Measurements from ENCODE around the gene TTLL10.

TTLL10 gene

DNA sequence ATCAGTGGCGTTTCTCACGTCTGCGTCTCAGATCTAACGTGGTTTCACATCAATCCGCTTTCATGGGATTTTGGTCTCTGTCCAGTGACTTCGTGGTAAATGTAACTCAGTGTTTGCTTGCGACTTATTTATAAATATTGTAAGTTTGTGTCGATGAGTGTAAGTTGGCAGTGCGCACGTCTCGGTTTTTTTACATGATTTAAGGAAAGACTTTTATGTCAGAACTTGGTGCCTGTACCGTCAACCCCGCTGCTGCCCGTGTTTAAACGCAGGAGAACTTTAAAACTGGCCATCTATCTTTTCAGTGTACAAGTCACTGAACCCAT is 59.9 kb downstream of the TTLL10 start:
- no peak for DNase-seq (ENCODE audit: low read depth in 1 of 2, low spot score in 1 of 2)

DNA sequence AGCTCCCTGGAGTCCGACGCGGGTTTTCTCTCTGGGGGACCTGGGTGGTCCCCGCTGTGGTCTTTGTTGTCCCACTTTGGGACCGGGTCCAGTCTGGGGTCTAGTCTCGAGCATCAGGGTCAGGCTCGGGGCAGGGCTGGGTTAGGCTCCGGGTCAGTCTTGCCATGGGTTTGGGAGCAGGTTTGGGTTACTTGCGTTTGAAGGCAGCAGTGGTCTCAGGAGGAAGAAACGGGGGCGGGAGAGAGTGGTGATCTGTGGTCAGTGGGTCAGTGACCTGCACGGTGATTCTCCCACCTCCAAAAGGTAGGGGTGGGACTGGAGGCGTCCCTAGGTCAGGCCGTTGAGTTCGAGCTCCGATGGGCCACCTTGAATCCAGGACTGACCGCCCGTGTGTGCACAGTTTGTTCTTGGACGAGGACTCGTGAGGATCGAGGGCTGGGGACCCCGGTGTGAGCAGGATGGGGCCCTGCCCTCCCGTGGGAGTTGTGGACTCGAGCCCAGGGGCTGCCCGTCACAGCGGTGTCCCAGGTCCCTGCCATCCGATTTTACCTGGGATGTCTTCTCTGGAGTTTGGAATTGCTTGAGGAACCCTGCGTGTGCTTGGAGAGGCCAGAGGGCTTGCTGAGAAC is 60.6 kb downstream of the TTLL10 start:
- DNase-seq (ENCODE audit: low read depth in 1 of 2, low spot score in 1 of 2), result no peak

DNA sequence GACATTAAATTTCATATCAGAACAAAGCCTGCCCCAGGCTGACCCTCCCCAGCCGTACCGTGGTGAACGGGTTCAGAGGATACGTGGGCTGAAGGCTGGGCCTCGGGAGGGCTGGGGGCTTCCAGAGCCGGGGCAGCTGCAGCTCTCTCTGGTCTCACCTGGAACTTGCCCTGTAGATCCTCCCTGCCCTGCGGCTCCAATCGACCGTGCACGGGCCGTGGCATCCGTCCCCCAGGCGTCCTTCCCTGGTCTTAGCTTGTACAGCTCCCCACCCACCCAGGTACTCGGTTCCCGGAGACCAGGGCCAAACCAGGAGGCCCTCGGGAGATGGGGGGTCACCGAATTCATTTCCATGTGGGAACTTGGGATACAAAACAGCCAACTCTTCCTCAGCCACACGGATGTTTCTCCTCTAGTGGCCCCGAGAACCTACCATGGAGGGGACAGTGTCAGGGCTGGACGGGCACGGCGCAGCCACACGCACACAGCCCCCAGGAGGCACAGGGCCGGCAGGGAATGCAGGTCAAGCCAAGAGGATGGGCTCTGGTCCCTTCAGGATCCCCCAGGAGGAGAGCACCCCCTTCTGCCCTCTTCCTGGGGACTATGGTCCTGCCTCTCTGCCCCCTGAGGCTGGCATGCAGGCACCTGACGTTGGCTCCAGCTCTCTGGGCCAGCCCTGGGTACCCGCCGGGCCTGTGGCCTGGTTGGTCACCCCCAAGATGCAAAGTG is 61.5 kb downstream of the TTLL10 start:
- DNase-seq (ENCODE audit: low read depth in 1 of 2, low spot score in 1 of 2), result no peak

DNA sequence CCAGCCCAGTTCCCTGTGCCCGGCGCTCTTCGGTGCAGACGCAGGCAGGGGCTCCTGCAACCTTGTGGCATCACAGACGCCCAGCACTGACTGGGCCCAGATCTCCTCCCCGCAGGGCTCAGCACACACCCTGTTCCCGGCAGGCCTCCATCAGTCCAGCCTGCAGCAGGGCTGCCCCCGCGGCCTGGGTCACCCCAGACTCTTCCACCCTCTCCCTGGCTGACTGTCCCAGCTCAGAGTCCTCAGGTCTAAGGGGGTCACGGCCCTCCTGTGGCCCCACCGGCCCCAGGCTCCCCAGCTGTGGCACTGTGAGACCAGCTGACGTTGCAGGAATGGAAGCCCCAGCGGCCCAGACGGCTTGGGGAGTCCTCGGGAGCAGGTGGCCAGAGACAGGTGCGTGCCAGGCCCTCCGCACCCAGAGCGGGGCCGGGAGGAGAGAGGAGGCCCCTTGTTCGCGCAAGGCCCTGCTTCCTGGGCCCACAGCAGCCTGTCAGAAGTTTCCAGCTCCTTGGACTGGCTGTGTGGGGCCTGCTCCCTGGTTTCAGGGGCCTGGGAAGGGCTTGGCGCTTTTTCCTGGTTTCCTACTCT is 62.6 kb downstream of the TTLL10 start:
- DNase-seq (ENCODE audit: low read depth in 1 of 2, low spot score in 1 of 2), result no peak

DNA sequence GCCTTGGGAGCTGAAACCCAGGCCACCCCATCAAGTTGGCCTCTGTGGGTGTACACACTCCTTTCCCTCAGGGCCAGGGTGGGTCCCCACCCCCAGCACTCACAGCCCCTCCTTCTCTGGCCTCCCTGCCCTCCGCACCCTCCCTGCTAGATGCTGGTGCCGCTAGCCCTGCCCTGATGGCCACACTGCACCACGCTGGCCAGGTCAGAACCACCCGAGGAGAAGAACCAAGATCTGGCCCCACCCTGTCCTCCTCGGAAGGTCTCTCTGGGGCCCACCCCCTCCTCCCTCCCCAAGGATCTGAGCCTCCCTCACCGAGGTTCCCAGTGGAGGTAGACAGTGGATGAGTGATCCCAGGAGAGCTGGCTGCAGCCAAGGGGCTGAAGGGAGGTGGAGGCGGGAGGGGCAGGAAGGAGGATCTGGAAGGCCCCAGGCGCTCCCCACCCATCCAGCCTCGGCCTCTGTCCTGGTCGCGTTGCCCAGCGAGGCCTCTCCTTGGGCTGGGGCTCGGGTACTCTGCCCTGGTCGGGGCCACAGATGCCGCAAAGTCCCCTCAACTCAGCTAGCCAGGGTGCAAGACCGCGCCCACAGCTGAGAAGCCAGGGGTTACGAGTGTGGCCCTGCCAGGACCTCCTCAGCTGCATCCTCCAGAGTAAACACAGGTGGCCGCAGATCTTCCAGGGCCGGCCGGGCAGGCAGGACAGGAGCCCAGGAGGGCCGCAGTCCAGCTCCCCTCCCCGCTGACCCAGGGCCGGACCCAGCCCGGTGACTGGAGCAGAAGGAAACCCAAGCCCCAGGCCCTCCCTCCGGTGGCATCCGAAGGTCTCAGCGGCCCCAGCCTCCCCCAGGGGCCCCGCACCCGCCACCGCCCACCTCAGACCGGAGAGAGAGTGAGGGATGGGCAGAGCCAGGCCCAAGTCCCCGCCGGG is 63.5 kb downstream of the TTLL10 start:
- DNase-seq (ENCODE audit: low read depth in 1 of 2, low spot score in 1 of 2), result no peak

DNA sequence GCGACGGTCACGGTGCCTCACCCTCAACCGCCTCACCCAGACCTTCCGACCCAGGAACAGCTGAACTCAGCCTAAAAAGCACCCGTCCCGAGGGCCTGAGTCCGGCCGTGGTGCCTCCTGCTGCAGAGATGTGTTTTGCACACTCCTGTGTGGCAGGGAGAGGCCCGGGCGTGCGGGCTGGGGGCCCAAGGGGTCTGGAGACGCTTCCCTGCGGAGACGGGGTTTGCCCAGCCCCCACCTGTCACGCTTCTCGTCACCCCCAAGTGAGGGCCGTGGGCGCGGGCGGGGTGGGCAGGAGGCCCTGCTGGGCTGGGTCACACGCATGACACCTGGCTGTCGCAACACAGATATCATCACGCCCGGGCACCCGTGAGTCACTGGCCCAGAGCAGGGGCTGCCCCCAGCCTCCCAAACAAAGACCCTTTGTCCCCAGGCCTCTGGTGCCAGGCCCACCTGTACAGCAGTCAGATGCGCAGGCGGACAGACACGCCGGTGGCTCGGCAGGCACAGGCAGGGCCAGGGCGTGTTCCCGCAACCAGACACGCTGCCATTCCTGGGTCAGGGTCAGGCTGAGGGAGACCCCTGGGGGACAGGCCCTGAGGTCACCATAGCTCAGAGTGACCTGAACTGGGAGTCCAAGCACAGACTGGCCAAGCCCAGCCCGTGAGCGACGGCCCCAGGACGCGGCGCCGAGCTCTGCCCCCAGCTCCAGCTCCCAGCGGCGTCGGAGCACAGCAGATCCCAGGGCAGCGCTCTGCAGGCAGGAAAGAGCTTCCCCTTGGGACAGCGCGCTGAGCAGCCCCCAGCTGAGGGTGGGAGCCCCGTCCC is 64.4 kb downstream of the TTLL10 start:
- DNase-seq (ENCODE audit: low read depth in 1 of 2, low spot score in 1 of 2), result no peak

DNA sequence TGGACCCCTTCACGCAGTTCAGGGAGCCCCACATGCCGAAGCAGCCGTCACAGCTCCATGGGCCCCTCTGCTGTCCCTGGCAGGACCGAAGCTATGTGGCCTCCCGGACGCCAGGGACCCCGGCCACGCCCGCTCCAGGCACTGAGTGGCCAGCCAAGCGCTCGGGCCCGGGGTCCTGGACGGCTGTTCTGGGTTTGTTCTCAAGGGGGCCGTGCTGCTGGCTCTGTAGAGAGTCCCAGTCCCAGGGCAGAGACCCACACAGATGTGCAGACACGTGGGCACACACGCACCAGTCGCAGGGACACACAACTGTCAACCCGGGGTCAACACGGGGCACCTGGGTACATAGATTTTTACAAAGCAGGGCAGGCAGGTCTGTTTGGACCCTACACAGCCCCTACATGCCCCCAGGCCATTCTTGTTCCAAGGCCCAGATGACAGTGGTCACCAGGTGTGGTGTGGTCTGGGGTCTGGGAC is 65.1 kb downstream of the TTLL10 start:
- DNase-seq (ENCODE audit: low read depth in 1 of 2, low spot score in 1 of 2), result no peak

DNA sequence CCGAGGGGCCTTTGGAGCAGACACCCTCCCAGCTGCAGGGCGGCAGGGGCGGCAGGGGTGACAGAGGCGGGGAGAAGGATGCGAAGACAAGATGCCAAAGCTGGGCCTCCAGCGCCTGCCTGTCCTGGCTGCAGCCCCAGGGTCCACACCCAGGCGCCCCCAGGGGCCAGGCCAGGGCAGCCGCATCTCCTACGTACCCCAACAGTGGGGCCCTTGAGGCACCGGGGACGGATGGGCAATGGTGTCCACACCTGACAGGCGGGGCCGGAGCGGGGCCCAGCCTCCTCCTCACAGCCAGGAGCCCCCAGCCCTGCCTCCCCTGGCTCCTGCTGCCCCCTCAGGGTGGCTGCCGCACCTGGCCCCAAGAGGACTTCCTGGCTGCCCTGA is 65.5 kb downstream of the TTLL10 start:
- DNase-seq (ENCODE audit: low read depth in 1 of 2, low spot score in 1 of 2), result no peak

DNA sequence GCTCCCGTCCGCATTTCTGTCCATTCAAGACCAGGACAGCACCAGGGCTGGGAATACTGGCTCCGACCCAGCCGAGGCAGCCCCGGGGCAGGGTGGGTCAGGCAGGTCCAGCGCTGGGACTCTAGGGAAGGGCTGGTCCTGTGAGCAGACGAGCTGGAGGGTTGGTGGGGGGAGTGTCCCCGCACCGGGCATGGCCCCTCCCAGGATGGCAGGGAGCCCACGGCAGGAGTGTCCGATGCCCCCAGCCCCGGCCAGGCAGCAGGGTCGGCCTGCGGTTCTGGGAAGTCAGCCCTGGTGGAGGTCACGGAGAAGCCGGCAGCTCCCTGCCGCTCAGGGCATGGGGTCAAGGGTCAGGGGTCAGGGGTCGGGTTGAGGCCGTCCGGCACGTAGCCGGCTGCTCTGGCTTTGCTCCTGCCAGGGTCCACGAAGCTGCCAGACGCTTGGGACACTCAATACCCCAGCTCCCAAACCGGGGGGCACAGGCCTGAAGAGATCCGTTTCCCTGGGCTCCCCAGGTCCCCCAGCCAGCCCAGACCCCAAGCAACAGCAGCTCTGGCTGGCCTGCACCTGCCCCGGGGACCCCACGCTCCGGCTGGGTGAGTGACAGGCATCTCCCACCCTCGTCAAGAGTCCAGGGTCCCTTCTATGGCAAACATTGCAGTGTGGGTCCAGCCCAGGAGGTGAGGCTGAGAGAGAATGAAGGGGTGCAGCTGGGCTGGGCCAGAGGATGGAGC is 66.1 kb downstream of the TTLL10 start:
- DNase-seq (ENCODE audit: low read depth in 1 of 2, low spot score in 1 of 2), result no peak

DNA sequence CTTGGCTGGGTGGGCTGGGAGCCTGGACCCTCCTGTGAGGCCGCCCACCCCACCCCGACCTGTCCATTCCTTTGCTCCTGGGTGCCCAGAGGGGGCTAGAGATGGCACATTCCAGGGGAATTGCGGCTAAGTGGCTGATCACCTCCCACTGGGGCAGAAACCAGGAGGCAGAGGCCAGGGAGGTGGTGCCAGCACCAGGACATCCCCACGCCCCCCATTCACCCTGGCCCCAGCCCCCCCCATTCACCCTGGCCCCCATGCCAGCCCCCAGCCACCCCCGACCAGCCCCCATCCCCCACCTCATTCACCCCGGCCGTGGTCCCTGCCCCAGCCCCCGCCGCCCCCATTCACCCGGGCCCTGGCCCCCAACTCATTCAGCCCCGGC is 66.7 kb downstream of the TTLL10 start:
- DNase-seq (ENCODE audit: low read depth in 1 of 2, low spot score in 1 of 2), result no peak

DNA sequence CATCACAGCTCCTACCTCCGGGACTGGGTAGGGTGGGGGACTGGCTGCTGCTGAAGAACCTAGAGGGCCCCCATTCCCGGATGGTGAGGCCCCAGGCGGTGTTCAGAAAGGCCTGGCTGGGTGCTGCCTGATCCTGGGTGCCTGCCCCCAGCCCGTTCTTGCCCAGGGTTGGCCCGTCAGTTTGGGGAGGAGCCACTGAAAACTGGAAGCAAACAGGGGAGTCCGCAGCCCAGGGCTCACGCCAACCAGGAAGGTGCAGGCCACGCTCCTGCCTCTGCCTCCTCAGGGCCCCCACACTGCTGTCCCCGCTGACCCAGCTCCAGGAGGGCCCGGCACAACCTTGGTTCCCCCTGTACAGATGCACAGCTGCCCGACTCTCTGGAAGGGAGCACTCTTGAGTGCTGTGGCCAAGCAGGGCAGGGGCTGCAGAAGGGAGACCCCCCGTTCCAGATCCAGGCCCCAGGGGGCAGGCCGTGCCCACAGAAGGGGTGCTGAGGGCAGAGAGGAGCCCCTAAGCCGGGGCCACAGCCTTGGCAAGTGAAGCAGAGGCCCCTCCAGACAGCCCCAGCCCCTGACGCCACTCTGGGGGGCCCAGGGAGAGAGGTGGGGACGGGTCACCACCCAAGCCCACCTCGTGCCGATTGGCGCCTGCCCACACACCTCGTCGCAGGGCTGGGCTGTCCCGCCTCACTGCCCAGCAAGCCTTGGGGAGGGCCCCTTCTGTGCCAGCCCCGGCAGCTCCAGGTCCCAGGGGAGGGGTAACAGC is 67.3 kb downstream of the TTLL10 start:
- DNase-seq (ENCODE audit: low read depth in 1 of 2, low spot score in 1 of 2), result no peak

DNA sequence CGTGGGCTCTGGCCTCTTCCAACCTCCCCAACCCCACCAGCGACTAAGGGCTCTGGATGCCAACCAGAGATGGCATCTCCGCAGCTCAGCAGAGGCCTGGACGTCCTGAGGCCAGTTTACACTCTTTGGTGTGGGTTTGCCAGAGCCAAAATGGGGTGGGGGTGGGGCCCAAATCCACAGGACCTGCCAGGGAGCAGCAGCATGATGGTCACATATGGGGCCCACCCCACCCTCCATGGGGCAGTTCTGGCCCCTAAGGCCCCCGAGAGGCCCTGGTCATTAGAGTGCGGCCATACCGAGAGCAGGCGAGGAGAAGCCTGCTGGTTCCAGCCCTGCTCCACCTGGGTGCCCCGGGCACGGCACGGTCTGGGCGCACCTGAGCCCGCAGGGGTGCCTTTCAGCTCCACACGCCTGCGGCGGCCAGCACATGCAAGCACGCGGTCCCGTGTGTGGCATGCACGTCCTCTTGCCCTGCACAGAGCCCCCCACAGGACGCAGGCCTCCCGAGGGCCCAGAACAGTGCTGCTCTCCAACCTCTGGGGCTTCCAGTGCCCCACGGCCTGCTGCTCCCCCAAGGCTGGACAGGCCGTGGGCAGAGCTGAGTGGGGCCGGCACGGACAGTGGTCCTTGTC is 68.0 kb downstream of the TTLL10 start:
- no peak for DNase-seq (ENCODE audit: low read depth in 1 of 2, low spot score in 1 of 2)

DNA sequence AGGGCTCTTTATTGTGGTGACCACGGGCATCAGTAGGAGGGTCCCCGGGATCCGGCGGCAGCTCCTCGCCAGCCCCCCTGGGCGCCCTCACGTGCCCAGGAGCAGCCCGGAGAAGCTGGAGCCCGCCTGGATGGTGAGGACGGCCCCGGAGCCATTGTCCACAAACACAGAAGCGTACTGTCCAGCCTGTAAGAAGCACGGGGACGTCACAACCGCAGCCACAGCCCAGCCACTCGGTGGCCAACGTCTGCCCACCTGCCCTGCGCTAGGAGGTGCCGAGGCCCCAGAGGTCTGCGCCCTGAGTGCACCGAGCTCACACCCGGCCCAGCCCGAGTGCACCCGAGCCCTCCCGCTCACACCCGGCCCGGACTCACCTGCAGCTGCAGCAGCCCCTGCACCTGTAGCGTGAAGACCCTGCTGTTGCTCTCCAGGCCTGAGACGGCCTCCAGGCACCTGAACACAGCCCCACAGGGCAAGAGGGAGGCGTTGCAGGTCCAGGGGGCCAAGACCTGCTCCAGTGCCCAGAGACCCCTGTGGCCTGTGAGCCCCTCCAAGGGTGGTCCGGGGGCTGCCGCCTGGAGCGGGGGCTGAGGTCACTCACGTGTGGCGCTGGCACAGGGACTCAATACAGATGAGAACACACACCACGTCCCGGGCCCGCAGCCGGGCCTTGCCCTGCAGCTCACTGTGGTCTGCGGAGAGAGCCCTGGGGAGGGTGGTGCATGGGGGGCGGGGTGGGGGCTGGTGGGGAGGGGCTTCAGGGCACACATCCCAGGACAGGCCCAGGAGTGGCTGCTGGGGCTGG is 69.0 kb downstream of the TTLL10 start:
- no peak for DNase-seq (ENCODE audit: low read depth in 1 of 2, low spot score in 1 of 2)

DNA sequence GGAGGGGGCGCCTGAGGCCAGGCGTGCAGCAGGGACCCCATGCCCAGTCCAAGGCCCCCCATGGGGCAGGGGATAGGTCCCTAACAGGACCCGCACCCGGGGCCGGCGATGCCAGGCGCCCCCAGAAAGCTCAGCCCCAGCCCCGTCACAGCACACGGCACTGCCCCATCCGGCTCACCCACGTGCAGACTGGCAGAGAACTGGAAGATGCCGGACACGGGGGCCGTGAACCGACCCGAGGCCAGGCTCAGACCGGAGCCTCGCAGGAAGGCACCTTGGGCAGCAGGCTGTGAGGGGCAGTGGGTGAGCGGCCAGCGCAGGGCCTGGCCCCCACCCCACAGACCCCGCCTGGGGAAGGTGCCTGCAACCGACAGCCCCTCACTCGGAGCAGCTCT is 69.6 kb downstream of the TTLL10 start:
- no peak for DNase-seq (ENCODE audit: low read depth in 1 of 2, low spot score in 1 of 2)

DNA sequence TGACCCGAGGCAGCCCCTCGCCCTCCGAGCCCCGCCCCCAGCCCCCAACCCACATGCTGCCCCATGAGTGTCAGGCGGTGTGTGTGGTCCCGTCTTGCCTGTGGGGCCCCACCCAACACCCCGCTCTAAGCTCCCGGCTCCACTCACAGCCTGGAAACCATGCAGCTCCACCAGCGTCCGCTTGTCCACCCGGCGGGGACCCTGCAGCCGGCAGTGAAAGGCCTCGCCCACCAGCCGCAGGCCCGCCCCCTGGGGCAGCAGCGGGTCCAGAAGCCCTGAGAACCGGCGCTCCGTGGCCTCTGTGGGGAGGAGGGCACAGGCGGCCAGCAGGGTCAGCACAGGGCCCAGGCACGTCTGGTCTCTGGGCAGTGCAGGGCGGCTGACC is 70.1 kb downstream of the TTLL10 start:
- no peak for DNase-seq (ENCODE audit: low read depth in 1 of 2, low spot score in 1 of 2)

DNA sequence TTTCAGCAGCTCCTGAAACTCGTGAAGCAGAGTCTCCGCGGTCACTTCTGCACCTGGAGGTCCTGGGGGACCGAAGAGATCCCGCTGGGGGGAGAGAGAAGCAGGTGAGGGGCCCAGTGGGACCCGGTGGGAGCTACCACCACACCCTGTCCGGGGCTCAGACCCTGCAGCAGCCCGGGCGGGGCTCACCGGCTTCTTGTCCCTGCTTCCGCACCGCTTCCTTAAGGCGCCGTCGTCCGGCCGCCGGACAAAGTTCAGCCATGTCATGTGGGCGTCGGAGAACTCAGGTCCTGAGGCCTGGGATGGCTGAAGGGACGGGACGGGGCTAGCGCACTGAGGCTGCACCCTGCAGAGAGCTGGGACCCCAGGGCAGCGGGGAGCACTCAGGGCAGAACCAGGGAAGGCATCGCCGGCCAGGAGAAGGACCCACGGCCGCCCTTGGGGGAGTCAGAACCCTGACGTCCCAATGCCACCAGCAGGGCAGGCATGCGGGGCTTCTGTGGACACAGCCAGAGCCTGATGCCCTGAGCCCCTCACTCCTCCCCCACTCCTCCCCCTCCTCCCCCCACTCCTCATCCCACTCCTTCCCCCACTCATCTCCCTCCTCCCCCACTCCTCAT is 70.6 kb downstream of the TTLL10 start:
- DNase-seq (ENCODE audit: low read depth in 1 of 2, low spot score in 1 of 2), result no peak

DNA sequence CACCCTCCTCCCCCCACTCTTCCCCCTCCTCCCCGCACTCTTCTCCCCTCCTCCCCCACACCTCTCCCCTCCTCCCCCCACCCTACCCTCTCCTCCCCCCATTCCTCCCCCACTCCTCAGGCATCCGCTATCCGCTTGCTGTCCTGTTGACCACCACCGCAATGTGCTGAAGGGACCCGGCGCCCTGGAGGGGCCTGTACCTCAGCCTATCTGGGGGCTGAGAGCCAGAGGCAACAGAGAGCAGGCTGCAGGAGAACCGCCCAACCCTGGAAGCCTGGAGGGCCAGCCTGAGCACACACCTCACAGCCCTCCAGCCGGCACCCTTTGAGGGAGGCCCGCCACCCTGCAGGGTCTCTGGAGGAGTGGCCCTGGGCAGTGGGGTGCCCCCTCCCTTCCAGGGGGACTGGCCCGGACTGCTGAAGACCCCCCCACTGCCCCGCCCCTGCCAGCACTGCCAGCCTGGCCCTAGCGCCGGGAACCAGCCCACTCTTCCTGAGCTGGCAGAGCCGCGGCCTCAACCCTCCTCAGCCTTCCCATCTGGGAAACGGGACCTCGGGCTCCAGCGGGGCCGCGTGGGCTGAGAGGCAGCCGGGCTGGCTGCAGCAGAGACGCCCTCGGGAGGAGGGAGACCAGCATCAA is 71.6 kb downstream of the TTLL10 start:
- no peak for DNase-seq (ENCODE audit: low read depth in 1 of 2, low spot score in 1 of 2)

Measured in activated T-helper 1 cell treated with anti-CD3 and anti-CD28 coated beads, Interleukin-2, amount 50 U/mL, for 16 hours (primary cell).